HL-60 (cell line): ENCODE results near the gene UBASH3A.
"Not testable (repeated sequence)": the region's sequence is repeated elsewhere in the genome, so short reads cannot be mapped to it uniquely, and the experiment has no call there.

Experiments
- GABPA ChIP-seq: IDR thresholded peaks from 2 replicates; pipeline ENCODE4 v1.6.1; 2012; ENCODE audit warnings: low read depth
- POLR2AphosphoS5 ChIP-seq: IDR thresholded peaks from 2 replicates; pipeline ENCODE4 v1.6.1; 2012; ENCODE audit warnings: low read depth
- REST ChIP-seq: IDR thresholded peaks from 2 replicates; pipeline ENCODE4 v1.6.1; 2012; ENCODE audit warnings: low read depth; ENCODE audit not compliant: insufficient replicate concordance
- TF ChIP-seq, protein P1 (sequence below): IDR thresholded peaks from one replicate; pipeline ENCODE4 v1.5.1; 2011; ENCODE audit warnings: low read length, control low read depth, inconsistent platforms; ENCODE audit not compliant: insufficient read depth

- not testable (repeated sequence) for TF ChIP-seq POLR2AphosphoS5, GABPA, REST
- TF ChIP-seq, protein P1, sequence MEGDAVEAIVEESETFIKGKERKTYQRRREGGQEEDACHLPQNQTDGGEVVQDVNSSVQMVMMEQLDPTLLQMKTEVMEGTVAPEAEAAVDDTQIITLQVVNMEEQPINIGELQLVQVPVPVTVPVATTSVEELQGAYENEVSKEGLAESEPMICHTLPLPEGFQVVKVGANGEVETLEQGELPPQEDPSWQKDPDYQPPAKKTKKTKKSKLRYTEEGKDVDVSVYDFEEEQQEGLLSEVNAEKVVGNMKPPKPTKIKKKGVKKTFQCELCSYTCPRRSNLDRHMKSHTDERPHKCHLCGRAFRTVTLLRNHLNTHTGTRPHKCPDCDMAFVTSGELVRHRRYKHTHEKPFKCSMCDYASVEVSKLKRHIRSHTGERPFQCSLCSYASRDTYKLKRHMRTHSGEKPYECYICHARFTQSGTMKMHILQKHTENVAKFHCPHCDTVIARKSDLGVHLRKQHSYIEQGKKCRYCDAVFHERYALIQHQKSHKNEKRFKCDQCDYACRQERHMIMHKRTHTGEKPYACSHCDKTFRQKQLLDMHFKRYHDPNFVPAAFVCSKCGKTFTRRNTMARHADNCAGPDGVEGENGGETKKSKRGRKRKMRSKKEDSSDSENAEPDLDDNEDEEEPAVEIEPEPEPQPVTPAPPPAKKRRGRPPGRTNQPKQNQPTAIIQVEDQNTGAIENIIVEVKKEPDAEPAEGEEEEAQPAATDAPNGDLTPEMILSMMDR: not testable (repeated sequence)
Measured at GRCh38 chr21:42469726-42470125, 66.0 kb downstream of the UBASH3A start.
